GM12872 (cell line): ENCODE data around the gene CEP83.

Experiments
- TF ChIP-seq, protein P1 (sequence below): IDR thresholded peaks from 3 replicates; pipeline ENCODE4 v1.5.1; 2011; ENCODE audit warnings: low read depth, mild to moderate bottlenecking, low read length, moderate library complexity; ENCODE audit not compliant: insufficient read depth

CEP83 gene

DNA sequence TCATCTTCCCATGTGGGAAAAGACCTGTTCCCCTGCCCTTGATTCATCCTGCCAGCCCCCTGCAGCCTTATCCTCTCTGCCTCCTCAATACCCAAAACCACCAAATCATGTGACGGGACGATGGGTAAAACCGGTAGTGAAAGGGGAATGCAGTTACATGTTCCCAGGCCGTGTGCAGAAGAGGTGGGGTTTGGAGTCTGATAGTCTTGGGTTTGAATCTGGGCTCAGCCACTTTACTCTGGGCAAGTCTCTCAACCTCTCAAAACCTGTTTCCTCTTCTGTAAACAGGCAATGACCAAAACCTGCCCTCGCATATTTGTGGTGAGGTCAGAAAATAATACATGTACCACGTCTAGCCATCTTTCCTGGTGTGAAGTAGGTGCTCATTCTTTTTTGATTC lies 188.3 kb downstream of the CEP83 start:
- TF ChIP-seq, protein P1, sequence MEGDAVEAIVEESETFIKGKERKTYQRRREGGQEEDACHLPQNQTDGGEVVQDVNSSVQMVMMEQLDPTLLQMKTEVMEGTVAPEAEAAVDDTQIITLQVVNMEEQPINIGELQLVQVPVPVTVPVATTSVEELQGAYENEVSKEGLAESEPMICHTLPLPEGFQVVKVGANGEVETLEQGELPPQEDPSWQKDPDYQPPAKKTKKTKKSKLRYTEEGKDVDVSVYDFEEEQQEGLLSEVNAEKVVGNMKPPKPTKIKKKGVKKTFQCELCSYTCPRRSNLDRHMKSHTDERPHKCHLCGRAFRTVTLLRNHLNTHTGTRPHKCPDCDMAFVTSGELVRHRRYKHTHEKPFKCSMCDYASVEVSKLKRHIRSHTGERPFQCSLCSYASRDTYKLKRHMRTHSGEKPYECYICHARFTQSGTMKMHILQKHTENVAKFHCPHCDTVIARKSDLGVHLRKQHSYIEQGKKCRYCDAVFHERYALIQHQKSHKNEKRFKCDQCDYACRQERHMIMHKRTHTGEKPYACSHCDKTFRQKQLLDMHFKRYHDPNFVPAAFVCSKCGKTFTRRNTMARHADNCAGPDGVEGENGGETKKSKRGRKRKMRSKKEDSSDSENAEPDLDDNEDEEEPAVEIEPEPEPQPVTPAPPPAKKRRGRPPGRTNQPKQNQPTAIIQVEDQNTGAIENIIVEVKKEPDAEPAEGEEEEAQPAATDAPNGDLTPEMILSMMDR: no peak

DNA sequence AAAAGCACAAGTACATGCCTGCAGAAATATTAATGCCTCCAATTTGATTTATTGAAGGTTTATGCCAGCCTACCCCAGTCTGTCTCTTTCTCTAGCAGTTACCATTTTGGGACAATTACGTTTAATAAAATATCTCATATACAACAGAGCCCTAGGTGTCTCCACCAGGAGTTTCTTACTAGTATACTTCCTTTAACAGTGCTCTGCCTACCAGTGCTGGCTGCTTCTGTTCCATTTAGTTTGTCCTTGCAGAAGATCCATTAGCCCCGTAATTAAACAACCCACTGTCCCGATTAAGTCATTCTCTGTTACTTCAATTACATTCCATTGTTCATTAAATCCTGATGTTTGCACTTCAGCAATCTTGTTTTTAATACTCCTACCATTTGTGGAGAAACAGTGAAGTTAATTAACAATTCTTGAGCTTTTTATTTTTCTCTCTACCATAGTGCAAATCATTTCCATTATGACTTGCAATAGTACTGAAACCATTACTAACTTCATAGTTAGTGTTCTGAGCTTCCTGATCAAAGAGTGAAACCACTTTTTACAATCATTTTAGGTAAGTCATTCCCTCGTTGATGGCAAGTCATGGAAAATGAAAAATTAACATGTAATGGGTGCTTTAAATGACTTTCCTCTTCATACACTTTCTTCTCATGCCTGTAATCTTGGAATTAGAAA lies 190.2 kb downstream of the CEP83 start:
- TF ChIP-seq, protein P1: no peak

DNA sequence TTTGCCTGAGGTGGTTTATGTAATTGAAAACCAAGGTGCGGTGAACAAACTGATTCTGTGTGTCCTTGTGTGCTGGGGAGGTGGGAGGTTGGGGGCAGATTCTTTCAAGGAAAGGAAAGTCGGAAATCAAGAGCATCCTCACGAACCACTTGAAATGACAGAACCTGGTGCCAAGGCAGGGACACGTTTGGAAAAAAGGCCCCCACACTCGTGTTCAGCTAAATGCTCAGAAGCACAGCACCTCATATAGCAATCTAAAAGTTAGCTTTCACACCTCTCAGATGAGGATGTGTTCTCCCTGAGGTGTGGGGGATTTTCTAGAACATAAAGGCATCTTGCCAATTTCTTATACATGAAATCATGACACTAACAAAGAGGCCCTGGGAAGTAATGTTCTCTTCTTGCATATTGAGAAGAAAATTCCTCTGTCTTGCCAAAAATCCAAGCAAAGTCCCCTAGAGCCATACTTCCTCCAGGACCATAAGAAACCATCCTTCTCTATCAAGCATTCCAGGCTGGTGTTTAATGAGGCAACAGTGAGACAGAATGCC lies 191.7 kb downstream of the CEP83 start:
- TF ChIP-seq, protein P1: no peak

DNA sequence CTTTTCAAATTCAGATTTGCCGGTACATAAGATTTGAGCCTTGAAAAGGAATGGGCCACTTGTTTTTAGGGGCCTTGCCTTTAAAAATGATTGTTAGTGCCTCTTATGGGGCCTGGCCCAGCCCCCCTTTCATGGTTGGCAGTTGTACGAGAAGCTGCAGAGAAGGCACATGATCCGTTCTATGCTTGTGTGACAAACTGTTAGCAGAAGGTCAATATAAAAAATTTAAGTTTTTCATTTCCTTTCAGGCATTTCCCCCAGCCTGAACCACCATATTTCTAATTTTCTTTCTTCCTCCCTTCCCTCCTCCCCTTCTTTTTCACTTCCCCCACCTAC lies 192.2 kb downstream of the CEP83 start:
- TF ChIP-seq, protein P1: no peak

DNA sequence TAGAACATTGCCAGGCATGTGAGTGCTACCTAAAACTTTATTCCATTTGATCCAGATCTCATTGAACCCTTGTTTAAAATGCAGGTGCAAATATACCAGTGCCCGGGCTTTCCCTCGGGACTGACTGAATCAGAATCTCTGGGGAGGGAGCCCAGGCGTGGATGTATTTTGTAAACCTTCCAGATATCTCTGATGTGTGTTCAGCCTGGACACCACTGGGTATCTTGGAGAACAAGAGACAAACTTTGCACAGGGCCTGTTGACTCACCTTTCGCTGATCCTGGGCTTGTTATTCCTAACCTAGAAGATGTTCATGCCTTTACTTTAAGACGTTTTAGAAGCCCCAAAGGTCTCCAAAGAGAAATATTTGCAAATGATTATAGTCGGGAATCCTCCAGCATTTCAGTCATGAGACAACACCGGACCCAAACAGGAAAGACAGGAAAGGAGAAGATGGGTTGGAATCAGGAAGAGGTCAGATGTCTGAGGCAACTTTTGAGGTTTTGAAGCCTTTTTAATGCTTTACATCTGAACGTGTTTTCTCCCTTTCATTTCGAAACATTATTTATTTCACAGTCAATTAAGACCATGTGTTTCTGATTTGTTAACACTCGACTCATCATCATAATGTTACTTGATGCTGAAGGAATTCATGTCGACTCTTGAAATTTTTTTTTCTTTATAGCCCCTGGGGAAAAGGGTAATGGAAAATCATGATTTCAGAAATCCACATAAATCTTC lies 192.7 kb downstream of the CEP83 start:
- TF ChIP-seq, protein P1: no peak

DNA sequence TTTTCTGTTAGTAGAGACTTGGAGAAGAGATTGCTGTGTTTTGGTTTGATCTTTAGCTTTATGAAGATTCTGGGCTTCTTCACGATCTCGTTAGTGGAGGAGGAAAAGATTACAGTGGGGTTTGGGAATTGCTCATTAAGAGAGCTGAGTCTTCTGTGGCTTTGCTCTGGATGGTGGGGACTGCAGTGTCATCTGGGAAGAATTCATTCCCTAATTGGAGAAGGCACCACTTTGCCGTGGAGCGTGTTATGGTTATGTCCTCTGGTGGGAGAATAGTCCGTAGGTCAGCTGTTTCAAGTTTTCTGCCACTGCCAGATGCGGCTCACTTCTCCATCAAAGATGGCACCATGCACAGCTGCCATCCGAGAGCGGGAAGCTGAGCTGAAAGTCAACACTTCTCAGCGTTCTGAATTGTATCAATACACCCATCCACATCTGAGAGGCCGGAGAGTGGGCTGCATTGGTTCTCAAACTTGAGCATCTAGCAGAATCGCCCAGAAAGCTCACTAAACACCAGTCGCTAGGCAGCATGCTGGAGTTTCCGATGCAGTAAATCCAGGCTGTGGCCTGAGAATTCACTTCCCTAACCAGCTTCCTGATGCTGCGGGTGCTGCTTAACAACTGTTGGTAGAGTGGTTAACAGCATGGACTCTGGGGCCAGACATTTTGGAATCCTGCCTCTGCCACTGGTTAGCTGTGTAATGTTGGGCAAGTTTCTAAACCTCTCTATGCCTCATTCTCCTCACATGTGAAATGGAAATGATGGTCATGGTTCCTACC lies 193.5 kb downstream of the CEP83 start:
- TF ChIP-seq, protein P1: no peak

DNA sequence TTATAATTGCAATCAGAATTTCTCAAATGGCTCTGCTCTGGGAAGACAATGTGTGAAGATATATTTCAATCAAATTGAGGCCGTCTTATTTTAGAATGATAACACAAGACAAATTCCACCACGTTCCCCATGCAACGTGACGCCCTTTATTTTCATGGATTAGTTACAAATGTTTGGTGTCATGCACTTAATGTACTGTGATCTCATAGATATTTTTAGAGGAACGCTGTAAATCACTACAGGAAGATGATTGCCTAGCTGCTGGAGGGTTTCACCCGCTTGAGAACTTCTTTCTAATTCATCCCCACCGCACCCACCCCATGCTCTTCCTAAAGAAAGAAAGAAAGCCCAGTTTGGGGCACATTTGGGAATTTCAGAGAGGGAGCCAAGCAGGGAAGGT lies 194.1 kb downstream of the CEP83 start:
- TF ChIP-seq, protein P1: no peak
